Stimulated activated CD4-positive, alpha-beta T cell treated with anti-CD3 and anti-CD28 coated beads, Interleukin-12 subunit alpha, Interleukin-12 subunit beta, amount 100 ng/mL, for 4 hours (primary cell): ENCODE data around the gene PPA1.
"Not testable (repeated sequence)": the region's sequence is repeated elsewhere in the genome, so short reads cannot be mapped to it uniquely, and the experiment has no call there.

ENCODE experiments used
- DNase-seq: peaks from one replicate; pipeline ENCODE4 v3.0.0-alpha.2; 2020

The PPA1 gene

DNA sequence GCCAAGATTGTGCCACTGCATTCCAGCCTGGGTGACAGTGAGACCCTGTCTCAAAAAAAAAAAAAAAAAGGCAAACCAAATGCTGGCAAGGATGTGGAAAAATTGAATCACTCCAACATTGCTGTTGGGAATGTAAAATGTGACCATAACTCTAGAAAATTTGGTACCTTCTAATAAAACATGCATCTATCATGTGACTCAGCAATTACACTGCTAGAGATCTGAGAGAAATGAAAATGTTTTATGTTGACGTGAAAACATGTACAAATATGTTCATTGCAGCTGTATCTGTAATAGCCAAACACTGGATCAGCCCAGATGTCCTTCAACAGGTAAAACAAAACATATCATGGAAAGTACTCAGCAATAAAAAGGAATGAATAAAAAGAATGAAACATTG lies 32.1 kb downstream of the PPA1 start:
- DNase-seq = no peak

GRCh38 chr10:70198696-70199466 lies 34.3 kb downstream of the PPA1 start:
- DNase-seq = no peak

DNA sequence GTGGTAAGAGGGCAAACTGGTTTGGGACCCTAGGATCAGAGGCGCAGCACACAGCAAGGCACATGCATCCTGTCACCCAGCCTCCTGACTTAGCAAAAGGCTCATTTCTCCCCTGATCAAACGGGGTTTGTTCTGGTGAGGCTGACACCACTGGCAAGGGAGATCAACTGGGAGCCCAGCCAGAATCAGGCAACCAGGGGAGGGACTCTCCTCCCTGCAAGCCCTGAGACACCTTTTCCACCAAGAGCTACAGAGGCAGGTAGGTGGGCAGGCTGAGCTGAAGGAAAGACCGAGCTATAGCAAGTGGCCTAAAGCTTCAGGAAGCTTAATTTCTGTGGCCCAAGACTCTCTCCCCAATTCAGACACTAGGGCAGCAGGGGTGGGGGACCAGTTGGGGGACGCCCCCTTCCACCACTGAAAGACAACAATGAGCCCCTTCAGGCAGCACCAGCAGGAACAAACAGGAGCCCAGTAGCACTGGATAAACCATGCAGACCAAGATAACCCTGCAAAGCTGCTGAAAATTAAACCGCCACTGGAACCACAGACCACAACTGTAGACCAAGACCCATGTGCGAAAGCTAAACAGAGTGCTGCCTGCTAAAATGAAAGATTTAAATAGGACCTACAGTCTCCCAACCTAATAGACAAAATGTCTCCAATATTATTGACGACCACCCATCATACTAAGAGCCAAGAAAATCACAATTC lies 35.8 kb downstream of the PPA1 start:
- no peak for DNase-seq

GRCh38 chr10:70193391-70193844 lies 39.8 kb downstream of the PPA1 start:
- no peak for DNase-seq

DNA sequence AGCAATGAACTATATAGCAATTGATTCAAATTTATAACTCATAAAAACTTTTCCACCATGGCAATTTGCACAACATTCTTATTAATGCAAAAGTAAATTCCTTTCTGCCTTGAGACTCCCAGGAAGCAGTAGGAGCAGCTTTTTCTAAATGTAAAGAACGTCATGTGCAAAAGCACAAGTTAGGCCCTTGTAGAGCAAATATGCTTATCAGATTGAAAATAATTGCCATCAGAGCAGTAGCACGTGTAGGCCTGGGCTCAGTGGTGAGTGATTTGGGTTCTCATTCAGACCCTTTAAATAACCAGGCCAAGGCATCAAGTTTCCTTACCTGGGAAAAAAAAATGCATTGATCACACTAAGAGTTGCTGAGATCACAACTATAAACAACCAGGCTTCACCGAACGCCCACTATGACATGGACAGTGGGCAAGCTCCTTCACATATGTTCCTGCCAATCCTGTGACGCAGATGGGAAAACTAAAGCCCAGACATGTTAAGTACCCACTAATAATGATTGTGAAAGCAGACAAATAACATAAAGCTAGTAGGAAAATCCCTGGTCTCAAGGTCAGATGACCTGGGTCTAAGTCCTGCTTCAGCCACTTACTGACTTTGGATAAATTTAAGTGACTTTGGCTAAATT lies 40.8 kb downstream of the PPA1 start:
- no peak for DNase-seq

GRCh38 chr10:70191972-70192305 lies 41.3 kb downstream of the PPA1 start:
- no peak for DNase-seq

GRCh38 chr10:70191161-70191971 lies 41.9 kb downstream of the PPA1 start:
- DNase-seq = no peak

DNA sequence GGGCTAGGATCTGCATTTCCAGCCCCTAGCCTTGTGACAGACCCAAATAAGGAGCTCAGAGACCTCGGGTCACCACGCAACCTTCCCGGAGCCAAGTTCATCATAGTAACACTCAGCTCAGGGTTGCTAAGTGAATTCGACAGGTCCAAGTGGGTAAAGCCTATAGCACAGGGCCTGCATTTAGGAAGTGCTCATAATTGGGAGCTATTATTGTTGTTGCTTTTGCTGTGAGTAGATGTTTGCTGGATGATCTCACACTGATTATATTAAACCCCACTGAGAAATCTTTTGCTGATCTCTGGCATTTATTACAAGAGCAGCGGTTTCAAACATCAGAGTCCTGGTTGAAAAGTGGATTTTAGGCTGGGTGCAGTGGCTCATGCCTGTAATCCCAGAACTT lies 42.6 kb downstream of the PPA1 start:
- DNase-seq = no peak

GRCh38 chr10:70190102-70190501 lies 43.1 kb downstream of the PPA1 start:
- DNase-seq = no peak

GRCh38 chr10:70188768-70189167 lies 44.5 kb downstream of the PPA1 start:
- no peak for DNase-seq

DNA sequence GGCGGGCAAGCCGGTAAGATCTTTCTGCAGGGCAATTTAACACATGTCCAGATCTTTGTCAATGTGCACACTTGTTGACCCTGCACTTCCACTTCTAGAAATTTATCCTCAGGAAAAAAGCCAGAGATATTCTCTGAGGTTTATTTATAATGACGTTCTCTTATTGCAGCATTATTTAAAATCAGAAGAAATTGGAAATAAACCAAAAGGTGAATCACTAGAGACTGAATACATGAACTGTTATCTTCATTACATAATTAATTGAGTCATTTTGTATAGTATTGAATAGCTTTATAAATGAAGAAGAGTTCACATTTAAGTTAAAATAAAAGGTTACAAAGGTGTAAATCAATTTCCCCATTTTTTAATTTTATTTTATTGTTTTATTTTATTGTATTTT lies 46.7 kb downstream of the PPA1 start:
- DNase-seq = no peak

DNA sequence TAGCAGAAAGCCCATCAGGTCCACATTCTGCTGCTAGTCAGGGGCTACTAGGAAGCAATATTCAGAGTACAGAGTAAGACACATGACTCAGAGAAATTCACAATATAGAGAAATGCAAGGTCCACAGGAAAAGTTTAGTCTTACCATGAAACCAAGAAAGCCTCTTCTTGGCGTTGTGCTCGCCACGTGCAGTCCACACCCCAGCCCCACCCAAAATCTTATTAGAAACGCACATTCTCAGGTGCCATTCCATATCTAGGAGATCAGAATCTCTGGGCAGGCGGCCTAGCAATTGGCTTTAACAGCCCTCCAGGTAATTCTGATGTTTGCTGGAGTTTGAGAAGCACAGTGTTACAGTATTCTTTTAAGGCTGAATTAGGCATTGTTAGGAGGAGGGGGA lies 47.1 kb downstream of the PPA1 start:
- no peak for DNase-seq

DNA sequence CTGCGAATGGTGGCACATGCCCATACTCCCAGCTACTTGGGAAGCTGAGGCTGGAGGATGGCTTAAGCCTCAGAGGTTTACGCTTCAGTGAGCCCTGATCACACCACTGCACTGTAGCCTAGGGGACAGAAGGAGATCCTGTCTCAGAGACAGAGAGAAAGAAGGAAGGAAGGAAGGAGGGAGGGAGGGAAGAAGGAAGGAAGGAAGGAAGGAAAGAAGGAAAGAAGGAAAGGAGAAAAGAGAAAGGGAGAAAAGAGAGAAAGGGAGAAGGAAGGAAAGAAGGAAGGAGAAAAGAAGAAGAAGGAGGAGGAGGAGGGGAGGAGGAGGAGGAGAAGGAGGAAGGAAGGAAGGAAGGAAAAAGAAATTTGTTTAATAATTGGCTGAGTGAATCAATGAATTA lies 49.9 kb downstream of the PPA1 start:
- no peak for DNase-seq

DNA sequence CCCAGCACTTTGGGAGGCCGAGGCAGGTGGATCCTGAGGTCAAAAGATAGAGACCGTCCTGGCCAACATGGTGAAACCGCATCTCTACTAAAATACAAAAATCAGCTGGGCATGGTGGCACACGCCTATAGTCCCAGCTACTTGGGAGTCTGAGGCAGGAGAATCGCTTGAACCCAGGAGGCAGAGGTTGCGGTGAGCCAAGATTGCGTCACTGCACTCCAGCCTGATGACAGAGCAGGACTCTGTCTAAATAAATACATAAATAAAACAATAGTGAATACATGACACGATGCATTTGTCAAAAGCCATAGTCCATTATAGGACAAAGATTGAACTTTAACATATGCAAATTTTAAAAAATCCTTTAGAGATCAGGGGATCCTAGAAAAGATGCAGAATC lies 54.0 kb downstream of the PPA1 start:
- not testable (repeated sequence) for DNase-seq

- DNase-seq = no peak
These were observed 55.0 kb downstream of the PPA1 start for GRCh38 chr10:70178139-70178725.

GRCh38 chr10:70176441-70176840 lies 56.8 kb downstream of the PPA1 start:
- DNase-seq = no peak

GRCh38 chr10:70175516-70175915 lies 57.7 kb downstream of the PPA1 start:
- no peak for DNase-seq

DNA sequence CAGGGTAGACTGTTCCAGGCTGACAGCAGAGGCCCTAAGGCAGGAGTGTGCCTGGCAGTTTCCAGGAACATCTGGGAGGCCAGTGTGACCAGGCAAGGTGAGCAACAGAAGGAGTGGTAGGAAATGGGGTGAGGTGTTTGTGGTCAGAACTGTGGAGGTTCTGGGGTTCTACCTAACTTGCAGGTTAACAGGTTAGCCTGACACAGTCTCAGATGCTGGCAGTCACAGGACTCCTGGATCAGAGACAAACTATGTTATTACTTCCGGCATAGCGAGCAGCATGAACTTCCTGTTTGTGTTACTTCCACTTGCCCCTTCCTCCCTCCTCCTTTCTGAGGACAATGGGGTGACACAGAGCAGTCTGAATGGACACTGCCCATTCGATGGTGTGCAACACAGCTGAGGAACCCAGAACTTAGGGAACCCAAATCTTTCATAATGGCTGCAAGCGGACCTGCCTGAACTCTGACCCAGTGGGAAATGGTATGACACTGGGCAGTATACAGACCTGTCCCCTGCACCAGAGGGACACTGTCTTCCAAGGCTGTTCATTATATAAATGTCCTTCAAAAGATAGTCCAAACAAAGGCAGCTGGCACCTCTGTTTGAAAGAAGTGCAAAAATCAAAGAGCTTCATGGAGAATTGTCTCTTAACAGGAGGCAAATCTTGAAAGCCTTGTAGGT lies 59.0 kb downstream of the PPA1 start:
- no peak for DNase-seq

DNA sequence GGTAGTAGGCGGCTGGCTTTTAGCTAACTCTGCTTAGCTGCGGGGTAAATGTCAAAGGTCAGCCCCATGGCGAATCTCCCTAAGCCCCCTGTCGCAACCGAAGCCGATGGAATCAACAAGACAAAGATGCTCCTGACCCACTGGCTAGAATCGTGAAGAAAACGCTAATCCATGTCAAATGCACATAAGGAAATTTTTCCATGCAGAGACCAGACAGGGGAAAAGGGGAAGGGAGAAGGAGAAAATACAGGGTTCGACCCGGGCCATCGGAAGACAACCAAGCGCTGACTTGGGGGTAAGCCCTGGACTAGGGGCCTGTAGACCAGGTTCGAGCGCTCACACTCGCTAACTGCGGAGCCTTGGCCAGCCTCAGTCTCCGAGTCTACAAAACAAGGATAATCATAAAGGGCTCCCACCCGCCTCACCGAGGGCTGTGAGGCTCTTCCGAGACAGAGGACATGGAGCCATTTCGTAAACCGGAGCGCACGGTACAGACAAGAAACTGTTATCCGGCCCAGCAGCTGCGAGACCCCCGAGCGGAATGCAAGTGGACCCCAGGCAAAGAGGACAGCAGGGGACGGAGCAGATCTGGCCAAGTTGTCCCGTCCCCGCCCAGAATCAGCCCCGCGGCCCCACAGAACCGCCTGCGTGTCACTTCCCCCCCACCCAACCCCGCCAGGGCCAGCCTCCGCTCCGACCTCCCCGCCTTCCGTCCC lies 63.4 kb downstream of the PPA1 start:
- DNase-seq = no peak

DNA sequence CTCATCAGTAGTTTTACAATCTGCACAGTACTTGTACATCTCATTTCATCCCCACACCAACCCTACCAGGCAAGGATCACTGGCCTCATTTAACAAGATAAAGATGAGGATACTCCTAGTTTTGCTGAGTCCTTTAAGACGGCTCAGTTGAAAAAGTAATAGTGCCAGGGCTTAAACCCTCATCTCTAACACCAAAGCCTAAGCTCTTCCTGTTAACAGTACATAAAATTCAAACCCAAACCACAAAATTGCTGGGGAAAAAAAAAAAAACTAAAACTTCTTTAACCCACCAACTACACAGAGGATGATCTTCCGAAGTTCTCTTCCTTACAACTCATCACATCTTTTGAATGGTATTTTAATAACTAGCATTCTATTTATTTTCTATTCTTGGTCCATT lies 64.2 kb downstream of the PPA1 start:
- DNase-seq = no peak

- DNase-seq = no peak
These were observed 66.0 kb downstream of the PPA1 start for GRCh38 chr10:70167246-70167645.

DNA sequence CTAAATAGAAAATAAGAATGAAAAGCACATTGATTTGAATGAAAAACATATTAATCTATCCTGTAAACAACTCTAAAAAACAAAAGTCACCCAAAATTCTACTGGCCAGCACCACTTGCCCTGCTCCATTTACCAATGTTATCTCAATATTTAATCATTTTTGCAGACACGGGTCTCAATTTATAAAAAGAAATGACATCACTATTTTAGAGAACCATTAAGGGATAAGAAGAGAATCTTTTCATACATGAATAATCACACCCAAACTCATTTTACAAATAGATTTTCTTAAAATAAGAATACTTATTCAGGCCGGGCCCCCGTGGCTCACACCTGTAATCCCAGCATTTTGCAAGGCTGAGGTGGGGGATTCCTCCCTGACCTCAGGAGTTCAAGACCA lies 66.8 kb downstream of the PPA1 start:
- no peak for DNase-seq
